SU-DHL-6 (cell line): ENCODE results near the gene FURIN.

Experiments
- H2AFZ ChIP-seq: fragments of 200-600 bp; sonication (generic); 2 replicates; pipeline ENCODE4 v1.6.1; 2014; ENCODE audit warnings: low read depth, mild to moderate bottlenecking, moderate library complexity, mixed read lengths, antibody characterized with exemption, low read length; ENCODE audit not compliant: severe bottlenecking
- H3F3A ChIP-seq: fragments of 200-600 bp; shearing (Covaris generic); 2 replicates; pipeline ENCODE4 v1.6.0; 2016; ENCODE audit warnings: antibody characterized with exemption, mild to moderate bottlenecking; ENCODE audit not compliant: insufficient read depth
- H3K27ac ChIP-seq: fragments of 200-600 bp; sonication (generic); 2 replicates; pipeline ENCODE4 v1.5.1; 2016; ENCODE audit warnings: low read depth, mild to moderate bottlenecking, low read length, moderate library complexity, mixed read lengths
- H3K27me3 ChIP-seq: fragments of 200-600 bp; sonication (generic), shearing (Covaris generic); 2 replicates; pipeline ENCODE4 v1.6.0; 2014; ENCODE audit warnings: mild to moderate bottlenecking, low read length
- H3K36me3 ChIP-seq: fragments of 200-600 bp; sonication (generic); 2 replicates; pipeline ENCODE4 v1.6.1; 2014; ENCODE audit warnings: mild to moderate bottlenecking, low read length, mixed read lengths
- H3K4me2 ChIP-seq: fragments of 300-600, 200-600 bp; shearing (Covaris generic), sonication (generic); 2 replicates; pipeline ENCODE4 v1.6.0; 2014; ENCODE audit warnings: low read length, low read depth, mild to moderate bottlenecking; ENCODE audit not compliant: poor library complexity, severe bottlenecking
- H3K4me3 ChIP-seq: fragments of 200-600 bp; sonication (generic); 2 replicates; pipeline ENCODE4 v1.5.1; 2014; ENCODE audit warnings: antibody characterized with exemption, low read length, mild to moderate bottlenecking, mixed read lengths; ENCODE audit not compliant: insufficient read depth, poor library complexity, severe bottlenecking
- H3K79me2 ChIP-seq: fragments of 200-600 bp; sonication (generic); 2 replicates; pipeline ENCODE4 v1.6.1; 2014; ENCODE audit warnings: mild to moderate bottlenecking, low read length, moderate library complexity; ENCODE audit not compliant: insufficient read depth
- H3K9ac ChIP-seq: fragments of 200-600 bp; sonication (generic); 2 replicates; pipeline ENCODE4 v1.7.0; 2014; ENCODE audit warnings: mild to moderate bottlenecking, low read length
- H3K9me2 ChIP-seq: fragments of 200-600 bp; sonication (generic); replicated peaks from 2 replicates; pipeline ENCODE4 v1.6.1; 2014; ENCODE audit warnings: low read length; ENCODE audit not compliant: insufficient read depth
- H3K9me3 ChIP-seq: fragments of 200-600 bp; sonication (generic); 2 replicates; pipeline ENCODE4 v1.6.1; 2014; ENCODE audit warnings: low read length, mixed read lengths; ENCODE audit not compliant: insufficient read depth
- H4K20me1 ChIP-seq: fragments of 200-600 bp; sonication (generic); 2 replicates; pipeline ENCODE4 v1.6.1; 2014; ENCODE audit warnings: low read depth, mild to moderate bottlenecking, antibody characterized with exemption, low read length, moderate library complexity, mixed read lengths
- CTCF ChIP-seq: fragments of 200-600 bp; sonication (generic); IDR thresholded peaks from one replicate; pipeline ENCODE4 v1.5.1; 2017; ENCODE audit warnings: antibody characterized with exemption, mild to moderate bottlenecking, low read length, moderate library complexity; ENCODE audit not compliant: insufficient read depth, poor library complexity, severe bottlenecking
- EZH2phosphoT487 ChIP-seq: fragments of 200-600 bp; sonication (generic), shearing (Covaris generic); conservative IDR thresholded peaks from 2 replicates; pipeline ENCODE4 v1.6.1; 2018; ENCODE audit warnings: mild to moderate bottlenecking, antibody characterized with exemption, low read length, moderate library complexity, mixed read lengths

FURIN gene

GRCh38 chr15:90910441-90911301 lies 42.3 kb downstream of the FURIN start:
- no peaks in the 10 kb centered on the region for H3K36me3 ChIP-seq
- H3K27ac ChIP-seq, result no peak overlapping the region
- H3K27me3 ChIP-seq, result no peaks in the 10 kb centered on the region
- no peak overlapping the region for H3K4me2 ChIP-seq
- no peak overlapping the region for H3K4me3 ChIP-seq
- no peak overlapping the region for H2AFZ ChIP-seq
- no peaks in the 10 kb centered on the region for H3K9me3 ChIP-seq
- H3F3A ChIP-seq, result no peaks in the 10 kb centered on the region
- no peaks in the 10 kb centered on the region for H3K79me2 ChIP-seq
- no peaks in the 10 kb centered on the region for H3K9me2 ChIP-seq
- no peak for TF ChIP-seq EZH2phosphoT487
- TF ChIP-seq CTCF, result no peak
- H3K9ac ChIP-seq, result no peak overlapping the region
- H4K20me1 ChIP-seq, result no peaks in the 10 kb centered on the region

DNA sequence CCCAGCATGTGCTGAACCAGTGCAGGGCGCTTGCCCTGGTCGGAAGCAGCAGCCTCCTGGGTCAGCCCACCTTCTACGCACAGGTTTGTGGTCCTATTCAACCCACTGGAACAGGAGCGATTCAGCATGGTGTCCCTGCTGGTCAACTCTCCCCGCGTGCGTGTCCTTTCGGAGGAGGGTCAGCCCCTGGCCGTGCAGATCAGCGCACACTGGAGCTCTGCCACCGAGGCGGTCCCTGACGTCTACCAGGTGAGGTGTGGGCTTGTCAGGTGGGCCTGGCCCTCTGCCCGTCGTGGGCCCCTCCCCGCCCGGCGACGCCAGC lies 42.9 kb downstream of the FURIN start:
- H3K27ac ChIP-seq, result no peak overlapping the region
- H3K4me2 ChIP-seq, result no peak overlapping the region
- H3F3A ChIP-seq, result no peaks in the 10 kb centered on the region
- no peaks in the 10 kb centered on the region for H3K79me2 ChIP-seq
- H2AFZ ChIP-seq, result no peak overlapping the region
- no peaks in the 10 kb centered on the region for H3K9me3 ChIP-seq
- no peaks in the 10 kb centered on the region for H3K27me3 ChIP-seq
- H4K20me1 ChIP-seq, result no peaks in the 10 kb centered on the region
- no peak overlapping the region for H3K9ac ChIP-seq
- H3K9me2 ChIP-seq, result no peaks in the 10 kb centered on the region
- TF ChIP-seq EZH2phosphoT487, result no peak
- no peak for TF ChIP-seq CTCF
- no peak overlapping the region for H3K4me3 ChIP-seq
- no peaks in the 10 kb centered on the region for H3K36me3 ChIP-seq

- Histone ChIP-seq H3K27me3 (no peaks in the 10 kb centered on the region), H3K9ac (no peak overlapping the region), H3K27ac (no peak overlapping the region), H3K4me3 (no peak overlapping the region), H3K4me2 (no peak overlapping the region), H3K9me2 (no peaks in the 10 kb centered on the region), H3K36me3 (no peaks in the 10 kb centered on the region), H3F3A (no peaks in the 10 kb centered on the region), H3K9me3 (no peaks in the 10 kb centered on the region), H2AFZ (no peak overlapping the region), H3K79me2 (no peaks in the 10 kb centered on the region), H4K20me1 (no peaks in the 10 kb centered on the region)
- no peak for TF ChIP-seq EZH2phosphoT487
- no peak for TF ChIP-seq CTCF
Measured at GRCh38 chr15:90911906-90912769, 43.8 kb downstream of the FURIN start.
